Spleen (tissue), 11 donors: ENCODE measurements around the gene FHIT. TPM values are rescaled to one million over a fixed set of nuclear protein-coding genes. Genes with fewer than 3 reads are reported as not detected.

Source experiments
- DNase-seq: peaks from one replicate; pipeline ENCODE4 v3.0.0-alpha.2; 2020
- H3K27ac ChIP-seq, 8 donors: fragments of 200-600 bp; sonication (generic) in 7 of 8; 1 replicate in 4 of 8; 2 replicates in 4 of 8; pipeline versions ENCODE4 v1.5.0 to v1.8.0; 2016 to 2021; ENCODE audit warnings: inconsistent platforms in 4 of 8, mild to moderate bottlenecking in 4 of 8, moderate library complexity in 1 of 8
- H3K27me3 ChIP-seq, 7 donors: fragments of 200-600 bp; sonication (generic) in 6 of 7; replicated peaks in 1 of 7; 1 replicate in 4 of 7; 2 replicates in 3 of 7; pipeline versions ENCODE4 v1.5.0 to v1.8.0; 2016 to 2021; ENCODE audit warnings: inconsistent platforms in 3 of 7, mild to moderate bottlenecking in 1 of 7
- H3K36me3 ChIP-seq, 6 donors: fragments of 200-600 bp; sonication (generic) in 5 of 6; 1 replicate in 4 of 6; 2 replicates in 2 of 6; pipeline versions ENCODE4 v1.5.0 to v1.8.0; 2016 to 2021; ENCODE audit warnings: inconsistent platforms in 2 of 6
- H3K4me1 ChIP-seq, 6 donors: fragments of 200-600 bp; sonication (generic) in 5 of 6; 1 replicate in 3 of 6; 2 replicates in 3 of 6; pipeline versions ENCODE4 v1.5.0 to v1.8.0; 2016 to 2021; ENCODE audit warnings: inconsistent platforms in 3 of 6
- H3K4me3 ChIP-seq, 8 donors: fragments of 200-600 bp; sonication (generic) in 7 of 8; 1 replicate in 4 of 8; 2 replicates in 4 of 8; pipeline versions ENCODE4 v1.5.0 to v1.8.0; 2016 to 2021; ENCODE audit warnings: inconsistent platforms in 4 of 8, mild to moderate bottlenecking in 4 of 8, moderate library complexity in 2 of 8
- H3K9me3 ChIP-seq, 8 donors: fragments of 200-600 bp; sonication (generic) in 7 of 8; 1 replicate in 4 of 8; 2 replicates in 4 of 8; pipeline versions ENCODE4 v1.5.0 to v1.8.0; 2016 to 2021; ENCODE audit warnings: inconsistent platforms in 4 of 8
- CTCF ChIP-seq, 11 experiments: fragments of 200-600 bp in 7 of 11; fragments of 450-650 bp in 4 of 11; sonication (generic) in 4 of 11; IDR thresholded peaks in 8 of 11; conservative IDR thresholded peaks in 3 of 11; 1 replicate in 7 of 11; 2 replicates in 4 of 11; pipeline versions ENCODE4 v1.4.0 to v1.8.0; 2016 to 2021; ENCODE audit warnings: antibody characterized with exemption in 11 of 11, inconsistent platforms in 4 of 11, mild to moderate bottlenecking in 1 of 11
- POLR2A ChIP-seq, 3 donors: fragments of 450-650 bp; IDR thresholded peaks; one replicate each; pipeline ENCODE4 v1.5.1; 2017; ENCODE audit warnings: antibody characterized with exemption in 3 of 3, mild to moderate bottlenecking in 1 of 3
- POLR2AphosphoS5 ChIP-seq, 3 donors: sonication (generic); formaldehyde crosslinking; IDR thresholded peaks; one replicate each; pipeline ENCODE4 v1.5.1; 2017; ENCODE audit warnings: antibody characterized with exemption in 3 of 3
- WGBS, 5 donors: extraction: QIAGEN DNeasy Blood & Tissue Kit in 3 of 5; methylation state at CpG; one replicate each; pipeline versions ENCODE4 v1.1.5 to v1.1.7; 2013 to 2018; 5-methylcytosine and 5-hydroxymethylcytosine counted together
- intact Hi-C: fragments of 100-400 bp; cut with DNase I; formaldehyde crosslinking; loops from one replicate; pipeline ENCODE4 v1.15.0; 2023; ENCODE audit warnings: low total_unique reads
- polyA plus RNA-seq, 3 donors: library from polyadenylated mRNA; stranded (reverse); fragments of 200-250 nt; gene quantifications; one replicate each; pipeline ENCODE4 v1.2.1, GENCODE V29; 2013
- total RNA-seq, 7 donors: library from RNA; depleted of rRNA in 3 of 7; stranded (reverse); fragments of >200 nt in 3 of 7; fragmentation: NEBNext Ultra II Directional in 4 of 7; extraction: Animal tissue kit (Norgen Biotek cat#: 25700) in 4 of 7; gene quantifications; one replicate each; pipeline versions ENCODE4 v1.1.0 to v1.2.1, GENCODE V29; 2016 to 2021
- donor health status: healthy with polysubstance abuse.
- donor health status: DM: no; HTN: no; CAD: no; lungs with moderate emphysema.
- donor health status: DM: no; HTN: no; CAD: no.
- donor health status: Bipolar disorder and iron deficiency.
- donor health status: healthy.
- donor health status: DM: no; HTN: no; CAD: no.
- donor health status: DM: yes; HTN: yes; CAD: no.

FHIT gene
- total and polyA plus RNA-seq, 10 donors = 4.1 to 23.1 (median 12.2) TPM

- no peak overlapping the region for H3K27ac ChIP-seq
- H3K4me1 ChIP-seq = no peaks in the 10 kb centered on the region
- H3K27me3 ChIP-seq = no peaks in the 10 kb centered on the region
- H3K4me3 ChIP-seq = no peak overlapping the region
- DNase-seq = no peak
- intact Hi-C loops = no loop called here
- WGBS, 5 donors = 73 to 84% (median 75%) methylated on average over 2 of the region's 2 CpGs
- no peaks in the 10 kb centered on the region for H3K36me3 ChIP-seq
- H3K9me3 ChIP-seq = no peaks in the 10 kb centered on the region
- no peak for TF ChIP-seq POLR2AphosphoS5 (IDR thresholded peaks at IDR 0.05)
- no peak for TF ChIP-seq CTCF (IDR thresholded peaks at IDR 0.05 in 8 of 11, conservative IDR thresholded peaks at IDR 0.05 in 3 of 11)
- no peak for TF ChIP-seq POLR2A (IDR thresholded peaks at IDR 0.05)
Observed at GRCh38 chr3:60337421-60337820, 913.8 kb downstream of the FHIT start.

GRCh38 chr3:60336061-60336460 lies 915.2 kb downstream of the FHIT start:
- no peaks in the 10 kb centered on the region for H3K27me3 ChIP-seq
- no peak overlapping the region for H3K27ac ChIP-seq
- TF ChIP-seq POLR2AphosphoS5 (IDR thresholded peaks at IDR 0.05) (no peak), CTCF (IDR thresholded peaks at IDR 0.05 in 8 of 11, conservative IDR thresholded peaks at IDR 0.05 in 3 of 11) (no peak), POLR2A (IDR thresholded peaks at IDR 0.05) (no peak)
- H3K4me3 ChIP-seq = no peak overlapping the region
- no peaks in the 10 kb centered on the region for H3K36me3 ChIP-seq
- DNase-seq = no peak
- H3K4me1 ChIP-seq = no peaks in the 10 kb centered on the region
- H3K9me3 ChIP-seq = no peaks in the 10 kb centered on the region
- intact Hi-C loops = no loop called here
- WGBS, 5 donors = 66 to 93% (median 92%) methylated on average over 2 of the region's 2 CpGs

GRCh38 chr3:60333710-60334109 lies 917.5 kb downstream of the FHIT start:
- Histone ChIP-seq H3K27me3 (no peaks in the 10 kb centered on the region), H3K4me3 (no peak overlapping the region), H3K36me3 (no peaks in the 10 kb centered on the region), H3K27ac (no peak overlapping the region), H3K4me1 (no peaks in the 10 kb centered on the region), H3K9me3 (no peaks in the 10 kb centered on the region)
- 10 to 48% (median 34%) methylated on average over 1 of the region's 1 CpG for WGBS, 5 donors
- TF ChIP-seq CTCF (IDR thresholded peaks at IDR 0.05 in 8 of 11, conservative IDR thresholded peaks at IDR 0.05 in 3 of 11) (no peak), POLR2A (IDR thresholded peaks at IDR 0.05) (no peak), POLR2AphosphoS5 (IDR thresholded peaks at IDR 0.05) (no peak)
- DNase-seq = no peak
- intact Hi-C loops = no loop called here

GRCh38 chr3:60330107-60330506 lies 921.1 kb downstream of the FHIT start:
- H3K4me1 ChIP-seq = peaks cover 0 to 7% (median 0%) of the 10 kb centered on the region in 6 donors
- H3K36me3 ChIP-seq = no peaks in the 10 kb centered on the region
- H3K27ac ChIP-seq = no peak overlapping the region
- TF ChIP-seq POLR2AphosphoS5 (IDR thresholded peaks at IDR 0.05) (no peak), POLR2A (IDR thresholded peaks at IDR 0.05) (no peak), CTCF (IDR thresholded peaks at IDR 0.05 in 8 of 11, conservative IDR thresholded peaks at IDR 0.05 in 3 of 11) (no peak)
- 62 to 86% (median 73%) methylated on average over 6 of the region's 6 CpGs for WGBS, 5 donors
- no peaks in the 10 kb centered on the region for H3K9me3 ChIP-seq
- DNase-seq = no peak
- intact Hi-C loops = no loop called here
- H3K4me3 ChIP-seq = no peak overlapping the region
- no peaks in the 10 kb centered on the region for H3K27me3 ChIP-seq
